Choroid plexus epithelial cell (primary cell): ENCODE data around the gene LDLR.
"Not testable (repeated sequence)": the region's sequence is repeated elsewhere in the genome, so short reads cannot be mapped to it uniquely, and the experiment has no call there.

ENCODE experiments used
- DNase-seq: peaks from one replicate; pipeline ENCODE4 v3.0.0-alpha.2; 2010; ENCODE audit warnings: low read depth
- H3K4me3 ChIP-seq: 2 replicates; pipeline ENCODE4 v1.5.1; 2011; ENCODE audit warnings: low read depth, mild to moderate bottlenecking, control low read depth, low read length, moderate library complexity
- TF ChIP-seq, protein P1 (sequence below): conservative IDR thresholded peaks from 2 replicates; pipeline ENCODE4 v1.5.1; 2011; ENCODE audit warnings: low read depth, mild to moderate bottlenecking, control low read depth, inconsistent platforms, low read length, moderate library complexity

Gene LDLR

DNA sequence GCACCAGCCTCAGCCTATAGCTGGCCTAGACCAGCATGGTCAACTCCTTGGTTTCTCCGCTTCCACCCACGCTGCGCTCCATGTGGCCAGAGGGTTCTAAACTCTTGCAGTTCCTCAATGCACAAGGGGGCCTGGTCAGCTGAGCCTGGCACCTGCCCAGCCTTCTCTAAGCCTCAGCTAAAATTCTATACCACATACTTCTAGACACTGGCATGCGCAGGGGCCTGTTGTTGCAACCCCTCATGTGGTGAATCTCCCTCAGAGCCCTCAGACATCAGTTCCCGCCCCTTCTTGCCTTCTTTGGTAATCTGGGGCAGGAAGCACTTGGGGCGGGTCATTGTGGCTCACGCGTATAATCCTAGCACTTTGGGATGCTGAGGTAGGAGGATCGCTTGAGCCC is 19.7 kb upstream of the LDLR start:
- no peak overlapping the region for H3K4me3 ChIP-seq
- no peak for DNase-seq
- TF ChIP-seq, protein P1, sequence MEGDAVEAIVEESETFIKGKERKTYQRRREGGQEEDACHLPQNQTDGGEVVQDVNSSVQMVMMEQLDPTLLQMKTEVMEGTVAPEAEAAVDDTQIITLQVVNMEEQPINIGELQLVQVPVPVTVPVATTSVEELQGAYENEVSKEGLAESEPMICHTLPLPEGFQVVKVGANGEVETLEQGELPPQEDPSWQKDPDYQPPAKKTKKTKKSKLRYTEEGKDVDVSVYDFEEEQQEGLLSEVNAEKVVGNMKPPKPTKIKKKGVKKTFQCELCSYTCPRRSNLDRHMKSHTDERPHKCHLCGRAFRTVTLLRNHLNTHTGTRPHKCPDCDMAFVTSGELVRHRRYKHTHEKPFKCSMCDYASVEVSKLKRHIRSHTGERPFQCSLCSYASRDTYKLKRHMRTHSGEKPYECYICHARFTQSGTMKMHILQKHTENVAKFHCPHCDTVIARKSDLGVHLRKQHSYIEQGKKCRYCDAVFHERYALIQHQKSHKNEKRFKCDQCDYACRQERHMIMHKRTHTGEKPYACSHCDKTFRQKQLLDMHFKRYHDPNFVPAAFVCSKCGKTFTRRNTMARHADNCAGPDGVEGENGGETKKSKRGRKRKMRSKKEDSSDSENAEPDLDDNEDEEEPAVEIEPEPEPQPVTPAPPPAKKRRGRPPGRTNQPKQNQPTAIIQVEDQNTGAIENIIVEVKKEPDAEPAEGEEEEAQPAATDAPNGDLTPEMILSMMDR: no peak

DNA sequence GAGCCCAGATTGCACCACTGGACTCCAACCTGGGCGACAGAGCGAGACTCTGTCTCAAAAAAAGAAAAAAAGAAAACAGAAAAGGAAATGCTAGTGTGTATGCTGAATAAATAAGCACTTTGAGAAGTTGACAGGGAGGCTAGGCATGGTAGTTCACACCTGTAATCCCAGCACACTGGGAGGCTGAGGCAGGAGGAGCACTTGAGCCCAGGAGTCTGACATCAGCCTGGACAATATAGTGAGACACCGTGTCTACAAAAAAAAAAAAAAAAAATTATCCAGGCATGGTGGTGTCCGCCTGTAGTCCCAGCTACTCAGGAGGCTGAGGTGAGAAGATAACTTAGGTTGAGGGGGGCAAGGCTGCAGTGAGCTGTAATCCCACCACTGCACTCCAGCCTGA is 19.1 kb upstream of the LDLR start:
- no peak overlapping the region for H3K4me3 ChIP-seq
- TF ChIP-seq, protein P1: no peak
- DNase-seq: no peak

DNA sequence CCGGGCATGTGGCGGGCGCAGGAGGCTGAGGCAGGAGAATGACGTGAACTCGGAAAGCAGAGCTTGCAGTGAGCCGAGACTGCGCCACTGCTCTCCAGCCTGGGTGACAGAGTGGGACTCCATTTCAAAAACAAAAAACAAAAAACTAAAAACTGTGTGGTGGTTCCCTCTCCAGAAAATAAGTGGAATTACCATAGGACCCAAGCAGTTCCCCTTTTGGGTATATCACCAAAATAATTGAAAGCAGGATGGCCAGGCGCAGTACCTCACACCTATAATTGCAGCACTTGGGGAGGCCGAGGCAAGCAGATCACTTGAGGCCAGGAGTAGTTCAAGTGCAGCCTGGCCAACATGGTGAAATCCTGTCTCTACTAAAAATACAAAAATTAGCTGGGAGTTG is 15.7 kb upstream of the LDLR start:
- H3K4me3 ChIP-seq: no peak overlapping the region
- DNase-seq: no peak
- TF ChIP-seq, protein P1: no peak

DNA sequence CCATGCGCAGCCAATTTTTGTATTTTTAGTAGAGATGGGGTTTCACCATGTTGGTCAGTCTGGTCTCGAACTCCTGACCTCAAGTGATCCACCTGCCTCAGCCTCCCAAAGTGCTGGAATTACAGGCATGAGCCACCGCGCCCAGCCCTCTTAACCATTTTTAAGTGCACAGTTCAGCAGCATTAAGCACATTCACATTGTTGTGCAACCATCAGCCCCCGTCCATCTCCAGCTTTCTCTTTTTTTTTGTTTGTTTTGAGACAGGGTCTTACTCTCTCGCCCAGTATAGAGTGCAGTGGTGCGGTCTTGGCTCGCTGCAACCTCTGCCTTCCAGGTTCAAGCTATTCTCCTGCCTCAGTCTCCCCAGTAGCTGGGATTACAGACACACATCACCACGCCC is 12.5 kb upstream of the LDLR start:
- H3K4me3 ChIP-seq, DNase-seq: not testable (repeated sequence)

DNA sequence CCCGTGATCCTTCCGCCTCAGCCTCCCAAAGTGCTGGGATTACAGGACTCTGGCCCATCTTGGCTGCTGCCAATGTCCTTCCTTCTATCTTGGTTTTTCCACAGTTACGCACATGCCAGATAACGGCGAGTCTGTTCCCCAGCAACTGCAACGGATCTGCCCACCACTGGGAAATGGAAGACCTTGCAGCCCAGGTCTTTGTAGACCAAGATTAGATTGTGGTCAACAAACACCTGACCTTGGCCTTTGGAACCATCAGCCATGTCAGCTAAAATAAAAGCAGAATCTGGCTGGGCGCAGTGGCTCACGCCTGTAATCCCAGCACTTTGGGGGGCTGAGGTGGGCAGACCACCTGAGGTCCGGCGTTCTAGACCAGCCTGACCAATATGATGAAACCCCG is 10.4 kb upstream of the LDLR start:
- no peak overlapping the region for H3K4me3 ChIP-seq
- DNase-seq: no peak
- TF ChIP-seq, protein P1: no peak

DNA sequence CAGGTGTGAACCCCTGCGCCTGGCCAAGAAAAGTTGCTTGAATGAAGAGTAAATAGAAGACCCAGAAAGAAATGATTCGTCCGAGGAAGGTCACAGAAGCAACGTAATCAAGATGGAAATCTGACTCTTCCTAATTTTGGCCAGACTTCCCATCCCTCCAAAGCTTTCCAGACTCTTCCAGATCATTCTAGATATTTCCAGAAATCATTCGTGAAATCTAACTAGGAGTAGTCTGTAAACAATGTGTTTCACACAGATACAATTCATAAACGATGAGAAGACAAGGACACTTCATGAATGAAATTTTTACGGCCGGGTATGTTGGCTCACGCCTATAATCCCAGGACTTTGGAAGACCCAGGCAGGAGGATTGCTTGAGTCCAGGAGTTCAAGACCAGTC is 9.3 kb upstream of the LDLR start:
- TF ChIP-seq, protein P1: no peak
- no peak overlapping the region for H3K4me3 ChIP-seq
- DNase-seq: no peak

DNA sequence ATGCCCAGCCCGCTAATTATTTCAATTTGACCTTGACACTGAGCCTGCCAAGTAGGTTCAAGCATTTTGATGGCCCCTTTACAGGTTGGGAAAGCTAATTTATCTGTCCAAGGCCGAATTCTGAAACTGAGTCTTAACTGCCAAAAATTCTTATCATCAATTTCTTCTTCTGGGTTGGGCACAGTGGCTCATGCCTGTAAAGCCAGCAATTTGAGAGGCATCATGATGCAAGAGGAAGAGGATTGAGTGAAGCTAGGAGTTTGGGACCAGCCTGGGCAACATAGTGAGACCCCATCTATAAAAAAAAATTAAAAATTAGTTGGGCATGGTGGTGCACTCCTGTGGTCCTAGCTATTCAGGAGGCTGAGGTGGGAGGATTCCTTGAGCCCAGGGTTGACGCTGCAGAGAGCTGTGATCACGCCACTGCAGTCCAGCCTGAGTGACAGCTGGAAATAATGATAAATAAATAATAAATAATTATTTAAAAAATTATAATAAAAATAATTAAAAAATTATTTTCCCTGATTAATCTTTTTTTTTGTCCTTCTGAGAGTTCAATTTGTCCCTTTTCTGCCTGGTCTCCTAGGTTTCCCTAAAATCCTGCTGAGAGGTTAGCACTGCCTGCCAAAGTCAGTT is 1.3 kb upstream of the LDLR start:
- peak overlapping the region; percentile 93 for H3K4me3 ChIP-seq
- DNase-seq: no peak
- TF ChIP-seq, protein P1: no peak
